Spleen (tissue), 11 donors: ENCODE data around the gene CACNA1C. TPM values are rescaled to one million over a fixed set of nuclear protein-coding genes. Genes with fewer than 3 reads are reported as not detected.

Source experiments
- DNase-seq: peaks from one replicate; pipeline ENCODE4 v3.0.0-alpha.2; 2020
- H3K27ac ChIP-seq, 8 donors: fragments of 200-600 bp; sonication (generic) in 7 of 8; 1 replicate in 4 of 8; 2 replicates in 4 of 8; pipeline versions ENCODE4 v1.5.0 to v1.8.0; 2016 to 2021; ENCODE audit warnings: inconsistent platforms in 4 of 8, mild to moderate bottlenecking in 4 of 8, moderate library complexity in 1 of 8
- H3K27me3 ChIP-seq, 7 donors: fragments of 200-600 bp; sonication (generic) in 6 of 7; replicated peaks in 1 of 7; 1 replicate in 4 of 7; 2 replicates in 3 of 7; pipeline versions ENCODE4 v1.5.0 to v1.8.0; 2016 to 2021; ENCODE audit warnings: inconsistent platforms in 3 of 7, mild to moderate bottlenecking in 1 of 7
- H3K36me3 ChIP-seq, 6 donors: fragments of 200-600 bp; sonication (generic) in 5 of 6; 1 replicate in 4 of 6; 2 replicates in 2 of 6; pipeline versions ENCODE4 v1.5.0 to v1.8.0; 2016 to 2021; ENCODE audit warnings: inconsistent platforms in 2 of 6
- H3K4me1 ChIP-seq, 6 donors: fragments of 200-600 bp; sonication (generic) in 5 of 6; 1 replicate in 3 of 6; 2 replicates in 3 of 6; pipeline versions ENCODE4 v1.5.0 to v1.8.0; 2016 to 2021; ENCODE audit warnings: inconsistent platforms in 3 of 6
- H3K4me3 ChIP-seq, 8 donors: fragments of 200-600 bp; sonication (generic) in 7 of 8; 1 replicate in 4 of 8; 2 replicates in 4 of 8; pipeline versions ENCODE4 v1.5.0 to v1.8.0; 2016 to 2021; ENCODE audit warnings: inconsistent platforms in 4 of 8, mild to moderate bottlenecking in 4 of 8, moderate library complexity in 2 of 8
- H3K9me3 ChIP-seq, 8 donors: fragments of 200-600 bp; sonication (generic) in 7 of 8; 1 replicate in 4 of 8; 2 replicates in 4 of 8; pipeline versions ENCODE4 v1.5.0 to v1.8.0; 2016 to 2021; ENCODE audit warnings: inconsistent platforms in 4 of 8
- POLR2A ChIP-seq, 3 donors: fragments of 450-650 bp; IDR thresholded peaks; one replicate each; pipeline ENCODE4 v1.5.1; 2017; ENCODE audit warnings: antibody characterized with exemption in 3 of 3, mild to moderate bottlenecking in 1 of 3
- POLR2AphosphoS5 ChIP-seq, 3 donors: sonication (generic); formaldehyde crosslinking; IDR thresholded peaks; one replicate each; pipeline ENCODE4 v1.5.1; 2017; ENCODE audit warnings: antibody characterized with exemption in 3 of 3
- WGBS, 5 donors: extraction: QIAGEN DNeasy Blood & Tissue Kit in 3 of 5; methylation state at CpG; one replicate each; pipeline versions ENCODE4 v1.1.5 to v1.1.7; 2013 to 2018; 5-methylcytosine and 5-hydroxymethylcytosine counted together
- intact Hi-C: fragments of 100-400 bp; cut with DNase I; formaldehyde crosslinking; loops from one replicate; pipeline ENCODE4 v1.15.0; 2023; ENCODE audit warnings: low total_unique reads
- polyA plus RNA-seq, 3 donors: library from polyadenylated mRNA; stranded (reverse); fragments of 200-250 nt; gene quantifications; one replicate each; pipeline ENCODE4 v1.2.1, GENCODE V29; 2013
- total RNA-seq, 7 donors: library from RNA; depleted of rRNA in 3 of 7; stranded (reverse); fragments of >200 nt in 3 of 7; fragmentation: NEBNext Ultra II Directional in 4 of 7; extraction: Animal tissue kit (Norgen Biotek cat#: 25700) in 4 of 7; gene quantifications; one replicate each; pipeline versions ENCODE4 v1.1.0 to v1.2.1, GENCODE V29; 2016 to 2021
- TF ChIP-seq, protein P1 (sequence below), 11 experiments: fragments of 200-600 bp in 7 of 11; fragments of 450-650 bp in 4 of 11; sonication (generic) in 4 of 11; IDR thresholded peaks in 8 of 11; conservative IDR thresholded peaks in 3 of 11; 1 replicate in 7 of 11; 2 replicates in 4 of 11; pipeline versions ENCODE4 v1.4.0 to v1.8.0; 2016 to 2021; ENCODE audit warnings: antibody characterized with exemption in 11 of 11, inconsistent platforms in 4 of 11, mild to moderate bottlenecking in 1 of 11
- donor health status: healthy with polysubstance abuse.
- donor health status: DM: no; HTN: no; CAD: no; lungs with moderate emphysema.
- donor health status: DM: no; HTN: no; CAD: no.
- donor health status: Bipolar disorder and iron deficiency.
- donor health status: healthy.
- donor health status: DM: no; HTN: no; CAD: no.
- donor health status: DM: yes; HTN: yes; CAD: no.

CACNA1C gene
- total and polyA plus RNA-seq, 10 donors: 0.67 to 27.6 (median 18.4) TPM

DNA sequence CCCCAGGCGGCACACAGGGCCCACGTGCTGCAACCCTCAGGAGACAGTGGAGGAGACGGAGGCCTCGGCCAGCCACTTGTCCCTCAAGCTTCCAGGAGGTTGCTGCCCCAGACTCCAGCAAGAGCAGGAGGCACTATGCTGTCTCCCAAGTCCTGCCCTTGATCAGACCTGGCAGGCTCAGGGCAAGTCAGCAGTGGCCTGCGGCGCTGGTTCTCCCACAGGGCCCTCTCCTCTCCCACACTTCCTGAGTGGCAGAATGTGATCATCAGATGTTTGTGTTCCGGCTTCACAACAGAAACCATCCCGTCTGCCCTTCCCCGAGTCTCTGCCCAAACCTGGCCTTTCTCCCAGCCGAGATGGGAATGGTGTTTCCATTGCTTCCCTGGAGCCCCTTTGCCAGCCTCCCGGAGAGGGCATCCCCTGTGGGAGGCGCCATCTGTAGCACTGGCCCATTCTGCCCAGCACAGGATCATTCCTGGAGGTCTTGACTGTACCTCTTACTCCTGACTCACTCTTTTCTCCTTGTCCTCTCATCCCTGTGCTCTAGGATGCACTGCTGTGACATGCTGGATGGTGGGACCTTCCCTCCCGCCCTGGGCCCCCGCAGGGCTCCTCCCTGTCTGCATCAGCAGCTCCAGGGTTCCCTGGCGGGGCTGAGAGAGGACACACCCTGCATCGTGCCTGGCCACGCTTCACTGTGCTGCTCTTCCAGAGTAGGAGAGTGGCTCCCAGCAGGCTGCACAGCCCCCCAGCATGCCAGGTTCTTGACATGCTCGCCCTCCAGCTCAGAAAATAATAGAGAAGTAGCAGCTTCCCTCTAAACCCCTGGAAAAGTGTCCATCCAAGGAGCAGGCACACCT is 627.3 kb downstream of the CACNA1C start:
- TF ChIP-seq POLR2A (IDR thresholded peaks at IDR 0.05) (no peak), POLR2AphosphoS5 (IDR thresholded peaks at IDR 0.05) (no peak)
- TF ChIP-seq, protein P1, sequence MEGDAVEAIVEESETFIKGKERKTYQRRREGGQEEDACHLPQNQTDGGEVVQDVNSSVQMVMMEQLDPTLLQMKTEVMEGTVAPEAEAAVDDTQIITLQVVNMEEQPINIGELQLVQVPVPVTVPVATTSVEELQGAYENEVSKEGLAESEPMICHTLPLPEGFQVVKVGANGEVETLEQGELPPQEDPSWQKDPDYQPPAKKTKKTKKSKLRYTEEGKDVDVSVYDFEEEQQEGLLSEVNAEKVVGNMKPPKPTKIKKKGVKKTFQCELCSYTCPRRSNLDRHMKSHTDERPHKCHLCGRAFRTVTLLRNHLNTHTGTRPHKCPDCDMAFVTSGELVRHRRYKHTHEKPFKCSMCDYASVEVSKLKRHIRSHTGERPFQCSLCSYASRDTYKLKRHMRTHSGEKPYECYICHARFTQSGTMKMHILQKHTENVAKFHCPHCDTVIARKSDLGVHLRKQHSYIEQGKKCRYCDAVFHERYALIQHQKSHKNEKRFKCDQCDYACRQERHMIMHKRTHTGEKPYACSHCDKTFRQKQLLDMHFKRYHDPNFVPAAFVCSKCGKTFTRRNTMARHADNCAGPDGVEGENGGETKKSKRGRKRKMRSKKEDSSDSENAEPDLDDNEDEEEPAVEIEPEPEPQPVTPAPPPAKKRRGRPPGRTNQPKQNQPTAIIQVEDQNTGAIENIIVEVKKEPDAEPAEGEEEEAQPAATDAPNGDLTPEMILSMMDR (IDR thresholded peaks at IDR 0.05 in 8 of 11, conservative IDR thresholded peaks at IDR 0.05 in 3 of 11): no peak
- H3K4me3 ChIP-seq: no peak overlapping the region
- 77 to 90% (median 90%) methylated on average over 14 to 18 of the region's 18 CpGs for WGBS, 5 donors
- peaks cover 0 to 40% (median 3%) of the 10 kb centered on the region in 6 donors for H3K36me3 ChIP-seq
- H3K27ac ChIP-seq: no peak overlapping the region
- peaks cover 0 to 14% (median 0%) of the 10 kb centered on the region in 6 donors for H3K4me1 ChIP-seq
- H3K27me3 ChIP-seq: no peaks in the 10 kb centered on the region
- no peaks in the 10 kb centered on the region for H3K9me3 ChIP-seq
- intact Hi-C loops: no loop called here
- DNase-seq: peak; percentile 55

DNA sequence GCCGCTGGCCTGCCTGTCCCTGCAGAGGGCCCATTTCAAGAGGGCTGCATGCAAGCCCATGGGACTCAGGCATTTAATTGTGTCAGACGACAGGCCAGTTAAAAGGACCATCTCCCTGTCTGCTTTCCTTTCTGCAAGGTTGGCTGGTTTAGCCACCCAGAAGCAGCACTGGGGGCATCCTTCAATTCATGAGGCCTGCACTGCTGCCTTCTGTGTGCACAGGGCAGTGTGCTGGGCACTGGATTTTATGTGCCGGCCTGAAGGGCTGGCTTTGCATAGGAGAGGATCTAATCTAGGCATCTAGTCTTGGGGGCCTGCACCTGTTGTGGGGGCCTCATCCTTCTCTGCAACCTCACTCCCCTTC is 627.9 kb downstream of the CACNA1C start:
- H3K9me3 ChIP-seq: no peaks in the 10 kb centered on the region
- no peak for TF ChIP-seq POLR2A (IDR thresholded peaks at IDR 0.05)
- TF ChIP-seq, protein P1 (IDR thresholded peaks at IDR 0.05 in 8 of 11, conservative IDR thresholded peaks at IDR 0.05 in 3 of 11): no peak
- no peak for TF ChIP-seq POLR2AphosphoS5 (IDR thresholded peaks at IDR 0.05)
- H3K36me3 ChIP-seq: peaks cover 0 to 41% (median 3%) of the 10 kb centered on the region in 6 donors
- peaks cover 0 to 14% (median 0%) of the 10 kb centered on the region in 6 donors for H3K4me1 ChIP-seq
- H3K27ac ChIP-seq: no peak overlapping the region
- no peaks in the 10 kb centered on the region for H3K27me3 ChIP-seq
- 84 to 95% (median 92%) methylated on average over 3 of the region's 3 CpGs for WGBS, 5 donors
- DNase-seq: no peak
- H3K4me3 ChIP-seq: no peak overlapping the region
- intact Hi-C loops: no loop called here

DNA sequence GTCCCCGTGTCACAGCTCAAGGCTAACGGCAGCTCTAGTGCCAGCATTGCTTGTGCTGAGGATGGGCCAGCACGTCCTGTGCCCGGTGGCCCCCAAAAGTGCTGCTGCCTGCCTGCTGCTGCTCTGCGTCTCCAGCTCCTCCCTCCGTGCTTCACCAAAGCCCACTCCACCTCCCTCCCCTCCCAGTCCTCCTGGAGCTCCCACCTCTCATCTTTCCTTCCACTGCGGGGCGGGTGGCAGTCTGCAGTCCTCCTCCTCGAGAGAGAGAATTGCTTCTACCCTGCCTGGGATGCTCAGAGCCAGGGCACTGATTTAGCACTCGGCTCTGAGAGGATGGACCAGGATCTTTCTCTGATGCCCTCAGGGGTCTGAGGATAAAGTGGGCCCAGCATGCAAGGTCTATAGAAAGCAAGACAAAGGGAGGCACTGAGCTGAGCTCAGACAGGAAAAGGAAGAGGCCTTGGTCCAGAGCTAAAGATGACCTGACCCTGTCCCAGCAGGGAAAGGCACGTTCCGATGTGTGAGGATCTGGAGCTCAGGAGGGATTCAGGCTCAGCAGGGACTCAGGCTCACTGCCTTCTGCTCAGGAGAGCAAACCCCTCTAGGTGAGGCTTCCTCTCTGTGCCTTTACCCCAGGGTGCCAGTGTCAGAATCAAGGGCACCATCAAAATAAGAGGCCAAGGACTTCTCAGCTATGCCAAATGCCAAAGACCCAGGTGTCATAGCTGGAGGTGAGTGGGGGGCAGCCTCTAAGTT is 628.8 kb downstream of the CACNA1C start:
- Histone ChIP-seq H3K27ac (no peak overlapping the region), H3K36me3 (peaks cover 0 to 44% (median 3%) of the 10 kb centered on the region in 6 donors), H3K9me3 (no peaks in the 10 kb centered on the region), H3K27me3 (no peaks in the 10 kb centered on the region), H3K4me3 (no peak overlapping the region), H3K4me1 (peaks cover 0 to 14% (median 0%) of the 10 kb centered on the region in 6 donors)
- 67 to 78% (median 72%) methylated on average over 12 of the region's 12 CpGs for WGBS, 5 donors
- intact Hi-C loops: no loop called here
- DNase-seq: no peak
- TF ChIP-seq, protein P1 (IDR thresholded peaks at IDR 0.05 in 8 of 11, conservative IDR thresholded peaks at IDR 0.05 in 3 of 11): no peak
- peak in 1 of 3 donors; percentile 33 for TF ChIP-seq POLR2AphosphoS5 (IDR thresholded peaks at IDR 0.05)
